Left ventricle myocardium inferior (tissue), 1 donor: ENCODE measurements around the gene TIMM21. TPM values are rescaled to one million over a fixed set of nuclear protein-coding genes. Genes with fewer than 3 reads are reported as not detected.

Source experiments
- DNase-seq: peaks from one replicate; pipeline ENCODE4 v3.0.0-alpha.2; 2020
- H3K27ac ChIP-seq: fragments of 200-600 bp; replicated peaks from 2 replicates; pipeline ENCODE4 v1.8.0; 2021
- H3K27me3 ChIP-seq: fragments of 200-600 bp; 2 replicates; pipeline ENCODE4 v1.8.0; 2021; ENCODE audit warnings: low read depth
- H3K36me3 ChIP-seq: fragments of 200-600 bp; 2 replicates; pipeline ENCODE4 v1.8.0; 2021
- H3K4me1 ChIP-seq: fragments of 200-600 bp; 2 replicates; pipeline ENCODE4 v1.8.0; 2021
- H3K4me3 ChIP-seq: fragments of 200-600 bp; 2 replicates; pipeline ENCODE4 v1.8.0; 2021; ENCODE audit warnings: mild to moderate bottlenecking, moderate library complexity
- H3K9me3 ChIP-seq: fragments of 200-600 bp; replicated peaks from 2 replicates; pipeline ENCODE4 v1.8.0; 2021
- CTCF ChIP-seq: fragments of 200-600 bp; IDR thresholded peaks from 2 replicates; pipeline ENCODE4 v1.8.0; 2021; ENCODE audit warnings: antibody characterized with exemption, mild to moderate bottlenecking, borderline replicate concordance
- intact Hi-C: fragments of 100-400 bp; cut with micrococcal nuclease; formaldehyde crosslinking; loops from one replicate; pipeline ENCODE4 v1.11.0; 2022
- total RNA-seq: library from RNA; stranded (reverse); fragmentation: NEBNext Ultra II Directional; extraction: Animal tissue kit (Norgen Biotek cat#: 25700); gene quantifications from one replicate; pipeline ENCODE4 v1.2.1, GENCODE V29; 2021
- donor health status: DM: no; HTN: yes; CAD: no; lungs with severe emphysema.

The TIMM21 gene
- total RNA-seq, 1 donor from 2014 or later, result 172 TPM

- H3K27me3 ChIP-seq, result no peaks in the 10 kb centered on the region
- H3K9me3 ChIP-seq, result peaks cover 21% of the 10 kb centered on the region
- no peaks in the 10 kb centered on the region for H3K4me1 ChIP-seq
- no peak overlapping the region for H3K4me3 ChIP-seq
- no peak for TF ChIP-seq CTCF
- DNase-seq, result no peak
- H3K36me3 ChIP-seq, result no peaks in the 10 kb centered on the region
- intact Hi-C loops, result no loop called here
- no peak overlapping the region for H3K27ac ChIP-seq
Observed at GRCh38 chr18:74114116-74114515, 34.2 kb upstream of the TIMM21 start.

GRCh38 chr18:74115046-74115445 is 33.3 kb upstream of the TIMM21 start:
- H3K9me3 ChIP-seq, result peaks cover 17% of the 10 kb centered on the region
- no peaks in the 10 kb centered on the region for H3K4me1 ChIP-seq
- peaks cover 8% of the 10 kb centered on the region for H3K27me3 ChIP-seq
- no peaks in the 10 kb centered on the region for H3K36me3 ChIP-seq
- no peak for TF ChIP-seq CTCF
- intact Hi-C loops, result no loop called here
- no peak overlapping the region for H3K27ac ChIP-seq
- no peak for DNase-seq
- no peak overlapping the region for H3K4me3 ChIP-seq

- H3K36me3 ChIP-seq, result no peaks in the 10 kb centered on the region
- no peak for DNase-seq
- peak; percentile 67 for TF ChIP-seq CTCF
- peaks cover 9% of the 10 kb centered on the region for H3K27me3 ChIP-seq
- no peaks in the 10 kb centered on the region for H3K4me1 ChIP-seq
- H3K4me3 ChIP-seq, result no peak overlapping the region
- no peak overlapping the region for H3K27ac ChIP-seq
- intact Hi-C loops, result no loop called here
- peaks cover 14% of the 10 kb centered on the region for H3K9me3 ChIP-seq
Observed at GRCh38 chr18:74116633-74117554, 31.4 kb upstream of the TIMM21 start.

- DNase-seq, result no peak
- H3K4me1 ChIP-seq, result peaks cover 3% of the 10 kb centered on the region
- H3K4me3 ChIP-seq, result no peak overlapping the region
- no peak for TF ChIP-seq CTCF
- intact Hi-C loops, result no loop called here
- no peaks in the 10 kb centered on the region for H3K9me3 ChIP-seq
- H3K27ac ChIP-seq, result no peak overlapping the region
- H3K27me3 ChIP-seq, result peaks cover 9% of the 10 kb centered on the region
- no peaks in the 10 kb centered on the region for H3K36me3 ChIP-seq
Observed at GRCh38 chr18:74123200-74123599, 25.1 kb upstream of the TIMM21 start.

- no peak overlapping the region for H3K27ac ChIP-seq
- no peak overlapping the region for H3K4me3 ChIP-seq
- no peaks in the 10 kb centered on the region for H3K9me3 ChIP-seq
- peaks cover 5% of the 10 kb centered on the region for H3K27me3 ChIP-seq
- H3K4me1 ChIP-seq, result peaks cover 3% of the 10 kb centered on the region
- intact Hi-C loops, result no loop called here
- H3K36me3 ChIP-seq, result no peaks in the 10 kb centered on the region
- DNase-seq, result no peak
- TF ChIP-seq CTCF, result no peak
Observed at GRCh38 chr18:74124642-74125041, 23.7 kb upstream of the TIMM21 start.
